Measurements from ENCODE around the gene IQGAP1. TPM values are rescaled to one million over a fixed set of nuclear protein-coding genes. Genes with fewer than 3 reads are reported as not detected.

The IQGAP1 gene
- total and polyA plus RNA-seq, 9 of the 15 experiments (the other 6 are each of a cell fraction or from before 2014, with no cell fraction given), result 37.6 to 143 (median 77.7) TPM

DNA sequence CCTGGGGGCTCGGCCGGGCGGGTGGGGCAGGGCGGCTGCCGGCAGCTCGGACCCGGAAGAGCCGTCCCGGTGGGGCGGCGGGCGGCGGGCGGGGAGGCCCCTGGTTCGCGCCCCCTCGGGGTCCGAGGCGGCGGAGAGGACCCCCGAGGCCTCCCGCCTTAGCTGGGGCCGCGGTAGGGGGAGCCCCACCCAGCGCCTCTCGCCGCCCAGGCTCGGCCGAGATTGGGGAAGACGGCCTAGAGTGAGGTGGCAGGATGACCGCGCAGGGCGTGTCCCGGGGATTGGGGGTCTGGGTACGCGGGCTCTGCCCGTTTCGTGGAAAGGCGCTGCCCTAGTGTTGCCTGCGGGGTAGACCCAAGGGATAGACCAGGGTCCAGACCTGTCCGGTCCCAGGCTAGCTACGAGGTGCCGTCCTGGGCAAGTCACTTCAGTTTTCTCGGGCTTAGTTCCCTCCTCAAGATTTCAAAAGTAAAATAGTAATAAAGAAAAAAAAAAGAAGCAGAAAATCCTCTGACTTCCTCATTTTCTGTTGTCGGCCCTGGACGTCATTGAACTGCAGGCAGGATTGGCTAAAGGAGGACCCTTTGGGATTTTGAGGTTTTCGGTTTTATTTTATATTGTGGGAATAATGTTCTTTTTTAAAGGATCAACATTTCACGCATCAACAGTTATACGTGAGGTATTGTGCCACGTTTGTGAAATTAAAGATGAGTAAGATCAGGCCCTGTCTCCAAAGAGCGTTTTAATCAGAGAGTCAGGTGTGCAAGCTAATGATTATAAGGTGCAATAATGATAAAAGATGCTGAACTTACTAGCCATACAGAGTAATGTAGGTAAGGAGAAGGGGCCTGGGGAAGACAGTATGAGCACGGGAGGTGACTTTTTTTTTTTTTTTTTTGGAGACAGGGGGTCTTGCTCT lies 679 bp downstream of the IQGAP1 start (continued):
- TF ChIP-seq GABPB2 (CRISPR knock-in tag; conservative IDR thresholded peaks at IDR 0.05) (no peak), ZNF23 (CRISPR knock-in tag; IDR thresholded peaks at IDR 0.05) (no peak), MCM2 (IDR thresholded peaks at IDR 0.05; ENCODE audit: low read depth) (no peak), ZNF717 (CRISPR knock-in tag; IDR thresholded peaks at IDR 0.05) (no peak), CEBPB (tag; IDR thresholded peaks at IDR 0.05) (no peak), SNIP1 (IDR thresholded peaks at IDR 0.05; ENCODE audit: low read depth) (no peak), NFIC (IDR thresholded peaks at IDR 0.05) (no peak), JUN (IDR thresholded peaks at IDR 0.05; ENCODE audit: borderline replicate concordance, low read depth, low read length) (no peak), JUN (CRISPR knock-in tag; IDR thresholded peaks at IDR 0.05; ENCODE audit: borderline replicate concordance) (peak; percentile 63; the same call in 1 of the 2 replicates), GABPB1 (CRISPR knock-in tag; IDR thresholded peaks at IDR 0.05) (peak; percentile 59), YBX1 (IDR thresholded peaks at IDR 0.05) (no peak), XRCC5 (IDR thresholded peaks at IDR 0.05; ENCODE audit: low read depth, low read length) (no peak)
- TF ChIP-seq, protein P1, sequence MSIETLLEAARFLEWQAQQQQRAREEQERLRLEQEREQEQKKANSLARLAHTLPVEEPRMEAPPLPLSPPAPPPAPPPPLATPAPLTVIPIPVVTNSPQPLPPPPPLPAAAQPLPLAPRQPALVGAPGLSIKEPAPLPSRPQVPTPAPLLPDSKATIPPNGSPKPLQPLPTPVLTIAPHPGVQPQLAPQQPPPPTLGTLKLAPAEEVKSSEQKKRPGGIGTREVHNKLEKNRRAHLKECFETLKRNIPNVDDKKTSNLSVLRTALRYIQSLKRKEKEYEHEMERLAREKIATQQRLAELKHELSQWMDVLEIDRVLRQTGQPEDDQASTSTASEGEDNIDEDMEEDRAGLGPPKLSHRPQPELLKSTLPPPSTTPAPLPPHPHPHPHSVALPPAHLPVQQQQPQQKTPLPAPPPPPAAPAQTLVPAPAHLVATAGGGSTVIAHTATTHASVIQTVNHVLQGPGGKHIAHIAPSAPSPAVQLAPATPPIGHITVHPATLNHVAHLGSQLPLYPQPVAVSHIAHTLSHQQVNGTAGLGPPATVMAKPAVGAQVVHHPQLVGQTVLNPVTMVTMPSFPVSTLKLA (conservative IDR thresholded peaks at IDR 0.05), result 0 out of 4 replicates have a peak, but pooled peaks of 1 of the 2 experiments have one; percentile 30
- TF ChIP-seq, protein P2, sequence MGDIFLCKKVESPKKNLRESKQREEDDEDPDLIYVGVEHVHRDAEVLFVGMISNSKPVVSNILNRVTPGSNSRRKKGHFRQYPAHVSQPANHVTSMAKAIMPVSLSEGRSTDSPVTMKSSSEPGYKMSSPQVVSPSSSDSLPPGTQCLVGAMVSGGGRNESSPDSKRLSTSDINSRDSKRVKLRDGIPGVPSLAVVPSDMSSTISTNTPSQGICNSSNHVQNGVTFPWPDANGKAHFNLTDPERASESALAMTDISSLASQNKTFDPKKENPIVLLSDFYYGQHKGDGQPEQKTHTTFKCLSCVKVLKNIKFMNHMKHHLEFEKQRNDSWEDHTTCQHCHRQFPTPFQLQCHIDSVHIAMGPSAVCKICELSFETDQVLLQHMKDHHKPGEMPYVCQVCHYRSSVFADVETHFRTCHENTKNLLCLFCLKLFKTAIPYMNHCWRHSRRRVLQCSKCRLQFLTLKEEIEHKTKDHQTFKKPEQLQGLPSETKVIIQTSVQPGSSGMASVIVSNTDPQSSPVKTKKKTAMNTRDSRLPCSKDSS (IDR thresholded peaks at IDR 0.05; ENCODE audit: low read depth, partially characterized antibody), result no peak
